ENCODE data around the gene MAPKAP1.

MAPKAP1 gene

DNA sequence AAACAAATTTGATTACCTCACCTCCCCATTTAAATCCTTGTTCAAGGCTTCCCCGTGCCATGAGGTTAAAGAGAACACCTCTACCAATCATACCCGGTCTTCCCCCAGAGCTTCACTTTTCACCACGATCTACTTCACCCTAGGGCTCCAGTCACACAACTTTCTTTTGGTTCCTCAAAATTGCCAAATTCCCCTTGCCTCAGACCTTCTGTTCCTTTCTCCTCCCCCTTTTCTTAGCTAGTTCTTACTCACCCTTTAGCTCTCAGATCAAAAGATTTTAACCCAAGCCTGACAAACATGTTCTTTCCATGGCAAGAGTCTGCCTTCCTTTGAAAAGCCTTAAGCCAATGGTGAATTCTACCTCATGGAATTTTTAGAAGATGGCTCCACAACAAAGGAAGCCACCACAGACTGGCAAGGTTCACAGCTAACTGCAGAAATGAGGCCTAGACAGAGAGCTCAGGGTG lies 56.7 kb downstream of the MAPKAP1 start:
- TF ChIP-seq ZNF274 (IDR thresholded peaks at IDR 0.05; ENCODE audit: low read depth, low read length), result no peak
- H3K4me3 ChIP-seq (ENCODE audit: low read length), result peak overlapping the region; percentile 50; the same call in 1 of the 2 replicates

DNA sequence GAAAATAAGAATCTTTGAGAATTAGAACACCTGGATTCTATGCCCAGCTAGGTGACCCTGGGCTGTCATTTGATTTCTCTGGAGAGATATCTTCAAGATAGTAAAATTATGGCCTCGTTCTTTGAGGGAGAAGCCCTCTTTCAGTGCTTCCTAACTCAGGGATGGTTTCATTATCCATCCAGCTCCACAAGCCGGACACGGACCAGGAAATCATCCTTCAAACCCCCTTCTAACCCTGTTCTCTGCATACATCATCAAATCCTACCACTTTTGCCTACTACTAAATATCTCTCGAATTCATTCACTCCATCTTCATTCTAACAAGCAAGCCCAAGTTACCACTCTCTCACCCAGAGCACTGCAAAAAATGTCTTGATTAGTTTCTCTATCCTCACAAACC lies 57.2 kb downstream of the MAPKAP1 start:
- no peak for TF ChIP-seq ZNF274 (IDR thresholded peaks at IDR 0.05; ENCODE audit: low read depth, low read length)
- peak overlapping the region; percentile 50; the same call in 1 of the 2 replicates for H3K4me3 ChIP-seq (ENCODE audit: low read length)

DNA sequence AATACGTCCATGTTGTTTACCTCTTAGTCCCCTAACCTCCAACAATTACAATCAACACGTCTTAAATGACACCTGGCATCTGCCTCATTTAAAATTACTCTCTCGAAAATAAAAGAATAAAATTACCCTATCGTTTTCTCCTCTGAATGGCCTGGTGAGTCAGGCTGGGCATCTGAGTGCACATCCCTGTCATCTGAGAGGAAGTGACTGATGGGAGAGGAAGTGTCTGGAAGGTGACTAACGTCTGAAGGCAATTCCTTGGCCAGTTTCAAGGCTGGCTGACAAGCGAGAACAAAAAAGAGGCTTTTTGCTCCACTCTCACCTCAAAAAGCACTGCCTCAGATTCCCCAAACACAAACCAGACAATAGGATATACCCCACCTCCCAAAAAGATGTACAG lies 57.7 kb downstream of the MAPKAP1 start:
- H3K4me3 ChIP-seq (ENCODE audit: low read length), result peak overlapping the region; percentile 50; the same call in 1 of the 2 replicates
- no peak for TF ChIP-seq ZNF274 (IDR thresholded peaks at IDR 0.05; ENCODE audit: low read depth, low read length)

DNA sequence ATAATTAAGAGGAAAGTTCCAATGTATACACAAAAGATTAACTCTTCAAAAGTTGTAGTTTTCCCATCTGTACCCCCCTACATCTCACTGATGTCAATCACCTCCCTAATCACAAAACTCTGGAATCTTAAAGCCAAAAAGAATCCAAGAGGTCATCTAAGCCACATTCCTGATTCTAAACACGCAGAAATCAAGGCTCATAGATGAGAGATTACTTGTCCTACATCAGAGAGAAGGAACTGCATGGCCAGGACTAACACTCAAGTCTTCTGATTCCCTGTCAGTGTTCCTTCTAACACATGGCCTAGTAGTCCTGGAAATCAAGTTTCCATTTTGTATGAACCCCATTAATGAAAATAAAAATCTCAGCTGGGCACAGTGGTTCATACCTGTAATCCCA lies 58.7 kb downstream of the MAPKAP1 start:
- TF ChIP-seq ZNF274 (IDR thresholded peaks at IDR 0.05; ENCODE audit: low read depth, low read length), result no peak
- H3K4me3 ChIP-seq (ENCODE audit: low read length), result no peak overlapping the region

DNA sequence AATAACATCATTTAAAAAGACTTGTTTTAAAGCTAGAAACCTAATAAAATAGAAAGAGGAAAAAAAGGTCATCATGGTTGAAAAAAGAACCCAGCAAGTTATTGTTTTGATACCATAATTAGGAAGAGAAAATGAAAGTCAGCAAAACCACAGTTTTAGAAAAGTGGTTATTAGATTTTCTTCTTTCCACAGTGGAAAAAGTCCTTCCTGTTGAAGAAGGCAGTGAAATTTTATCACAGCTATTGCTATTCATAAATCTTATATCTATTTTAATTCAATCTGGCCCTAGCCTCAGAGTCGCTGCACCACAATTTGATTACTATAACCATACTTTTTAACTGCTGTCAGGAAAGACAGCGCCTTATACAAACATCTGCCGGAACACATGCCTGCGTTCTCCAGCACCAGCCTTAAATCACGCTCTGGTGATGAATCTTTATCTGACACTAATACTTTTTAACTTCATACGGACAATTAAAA lies 60.3 kb downstream of the MAPKAP1 start:
- TF ChIP-seq ZNF274 (IDR thresholded peaks at IDR 0.05; ENCODE audit: low read depth, low read length), result no peak

DNA sequence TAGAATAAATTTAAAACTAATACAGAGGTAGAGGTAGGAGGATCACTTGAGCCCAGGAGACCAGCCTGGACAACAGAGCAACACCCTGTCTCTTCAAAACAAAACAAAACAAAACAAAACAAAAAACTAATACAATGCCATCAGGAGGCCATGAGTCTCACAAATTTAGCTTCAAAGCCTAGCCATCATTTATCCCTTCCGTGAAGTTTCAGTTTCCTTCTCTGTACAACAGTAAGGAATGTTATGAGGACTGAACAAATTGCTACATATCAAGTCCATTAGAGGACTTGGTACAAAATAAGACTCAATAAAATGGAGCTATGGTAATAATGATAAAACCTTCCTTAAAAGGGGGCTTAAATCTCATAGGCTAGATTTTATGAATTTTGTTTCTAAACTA lies 60.8 kb downstream of the MAPKAP1 start:
- no peak overlapping the region; the same call in 1 of the 2 replicates for H3K4me3 ChIP-seq (ENCODE audit: low read length)

More for the DNA sequence above, 60.3 kb downstream of the MAPKAP1 start:
- H3K4me3 ChIP-seq (ENCODE audit: low read length), result peak overlapping the region; percentile 40; the same call in 1 of the 2 replicates

DNA sequence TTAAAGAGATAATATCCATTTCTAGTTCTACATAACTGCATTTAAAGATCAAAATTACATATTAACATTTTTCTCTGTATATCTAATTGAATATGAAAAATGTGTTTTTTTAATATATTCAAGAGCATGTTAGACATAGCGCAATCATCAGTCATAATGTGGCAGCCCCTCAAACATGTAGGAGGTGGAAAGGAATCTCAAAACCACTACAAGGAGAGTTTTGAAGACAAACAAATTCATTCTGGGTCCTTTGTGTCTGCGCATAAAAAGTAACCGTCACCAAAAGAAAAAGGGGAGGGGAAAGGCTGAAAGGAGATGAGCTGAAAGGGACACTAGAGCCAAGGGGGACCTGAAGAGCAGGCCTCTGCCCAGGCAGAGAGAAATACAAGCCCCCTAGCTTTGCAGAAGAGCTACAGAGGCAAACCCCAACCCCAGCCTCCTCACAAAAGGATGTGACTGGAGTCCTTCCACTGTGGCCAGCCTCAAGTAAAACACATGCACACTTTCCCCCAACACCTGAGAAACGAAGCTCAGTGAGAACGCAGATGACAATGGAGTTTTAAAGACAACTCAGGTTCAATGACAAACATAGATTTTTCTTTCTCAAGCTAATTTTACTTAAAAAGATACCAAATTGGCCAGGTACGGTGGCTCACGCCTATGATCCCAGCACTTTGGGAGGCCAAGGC lies 62.0 kb downstream of the MAPKAP1 start:
- TF ChIP-seq ZNF274 (IDR thresholded peaks at IDR 0.05; ENCODE audit: low read depth, low read length), result no peak
- no peak overlapping the region for H3K4me3 ChIP-seq (ENCODE audit: low read length)

More for the DNA sequence above, 60.8 kb downstream of the MAPKAP1 start:
- no peak for TF ChIP-seq ZNF274 (IDR thresholded peaks at IDR 0.05; ENCODE audit: low read depth, low read length)

DNA sequence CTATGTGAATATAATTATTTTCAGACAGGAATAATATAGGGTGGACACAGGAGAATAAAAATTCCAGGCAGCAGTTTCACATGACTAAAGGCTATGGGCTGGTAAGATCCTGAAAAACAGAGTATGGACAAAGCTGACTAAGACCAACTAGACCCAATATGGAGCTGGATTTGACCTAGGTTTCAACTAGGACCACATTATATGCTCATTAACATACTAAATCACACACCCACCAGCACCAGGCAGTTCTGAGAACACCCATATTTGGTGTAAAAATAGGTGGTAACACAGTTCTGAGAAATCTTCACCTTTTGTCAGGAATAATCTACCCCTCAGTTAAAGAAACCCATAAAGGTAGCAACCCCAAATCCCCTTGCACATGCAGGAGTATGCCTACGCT lies 64.7 kb downstream of the MAPKAP1 start:
- TF ChIP-seq ZNF274 (IDR thresholded peaks at IDR 0.05; ENCODE audit: low read depth, low read length), result no peak
- no peak overlapping the region for H3K4me3 ChIP-seq (ENCODE audit: low read length)

DNA sequence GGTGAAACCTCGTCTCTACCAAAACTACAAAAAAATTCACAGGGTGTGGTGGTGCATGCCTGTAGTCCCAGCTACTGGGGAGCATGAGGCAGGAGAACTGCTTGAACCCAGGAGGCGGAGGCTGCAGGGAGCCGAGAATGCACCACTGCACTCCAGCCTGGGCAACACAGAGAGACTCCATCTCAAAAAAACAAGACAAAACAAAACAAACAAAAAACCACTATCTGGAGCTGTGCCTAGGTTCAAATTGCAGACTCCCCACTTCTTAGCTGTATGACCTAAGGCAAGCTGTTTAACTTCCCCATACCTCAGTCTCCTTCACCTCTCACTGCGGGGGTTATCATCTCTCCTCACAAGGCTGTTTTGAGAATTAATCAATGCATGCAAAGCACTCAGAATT lies 68.0 kb downstream of the MAPKAP1 start:
- no peak overlapping the region for H3K4me3 ChIP-seq (ENCODE audit: low read length)
- no peak for TF ChIP-seq ZNF274 (IDR thresholded peaks at IDR 0.05; ENCODE audit: low read depth, low read length)

DNA sequence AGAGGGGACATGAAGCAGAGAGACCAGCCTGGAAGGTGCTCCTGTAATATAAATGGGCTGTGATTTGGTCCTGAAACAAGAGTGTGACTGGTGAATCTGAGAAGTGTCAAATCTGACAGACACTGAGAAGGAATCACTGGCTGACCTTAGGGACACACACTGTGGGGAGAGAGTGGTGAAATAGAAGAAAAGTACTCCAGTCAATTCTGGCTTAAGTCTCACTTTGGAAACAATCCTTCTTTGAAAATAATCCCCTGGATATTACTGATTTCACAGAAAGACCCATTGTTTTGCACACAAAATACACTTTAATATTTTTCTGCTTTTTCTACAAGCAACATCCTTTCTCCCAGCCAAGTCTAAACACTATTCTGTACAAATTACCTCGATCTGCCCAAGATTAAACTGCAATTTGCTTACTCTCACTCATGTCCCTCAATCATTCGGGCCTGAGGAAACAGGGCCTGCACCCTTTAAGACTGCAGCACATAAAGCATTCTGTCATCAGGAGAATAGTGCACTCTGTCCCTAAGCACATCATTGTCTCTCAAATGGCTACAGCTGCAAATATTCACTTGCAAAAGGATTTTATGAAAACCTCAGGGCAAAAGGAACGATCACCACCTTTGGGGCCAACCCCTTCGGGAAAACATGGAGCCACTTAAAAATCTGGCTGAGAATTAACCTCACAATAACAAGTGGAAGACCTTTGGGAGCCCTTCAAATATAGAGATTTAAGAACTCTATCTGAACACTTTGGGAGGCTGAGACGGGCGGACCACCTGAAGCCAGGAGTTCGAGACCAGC lies 68.6 kb downstream of the MAPKAP1 start:
- TF ChIP-seq ZNF274 (IDR thresholded peaks at IDR 0.05; ENCODE audit: low read depth, low read length), result no peak
- H3K4me3 ChIP-seq (ENCODE audit: low read length), result no peak overlapping the region

DNA sequence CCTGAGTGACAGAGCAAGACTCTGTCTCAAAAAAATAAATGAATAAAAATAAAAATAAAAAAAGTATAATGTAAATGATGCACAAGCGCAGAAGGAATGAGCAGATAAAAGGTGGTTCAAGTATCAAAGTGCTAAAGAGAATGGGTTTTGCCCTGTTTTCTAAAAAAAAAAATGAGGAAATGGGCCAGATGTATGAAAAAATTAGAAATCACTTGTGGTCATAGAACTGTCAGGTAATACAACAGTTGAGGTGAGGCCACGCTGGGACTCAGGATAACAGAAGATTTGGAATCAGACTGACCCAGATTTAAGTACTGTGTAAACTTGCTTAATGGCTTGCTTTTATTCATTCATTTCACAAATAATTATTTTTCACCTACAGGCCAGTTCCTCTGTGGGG lies 69.8 kb downstream of the MAPKAP1 start:
- no peak for TF ChIP-seq ZNF274 (IDR thresholded peaks at IDR 0.05; ENCODE audit: low read depth, low read length)
- H3K4me3 ChIP-seq (ENCODE audit: low read length), result no peak overlapping the region

DNA sequence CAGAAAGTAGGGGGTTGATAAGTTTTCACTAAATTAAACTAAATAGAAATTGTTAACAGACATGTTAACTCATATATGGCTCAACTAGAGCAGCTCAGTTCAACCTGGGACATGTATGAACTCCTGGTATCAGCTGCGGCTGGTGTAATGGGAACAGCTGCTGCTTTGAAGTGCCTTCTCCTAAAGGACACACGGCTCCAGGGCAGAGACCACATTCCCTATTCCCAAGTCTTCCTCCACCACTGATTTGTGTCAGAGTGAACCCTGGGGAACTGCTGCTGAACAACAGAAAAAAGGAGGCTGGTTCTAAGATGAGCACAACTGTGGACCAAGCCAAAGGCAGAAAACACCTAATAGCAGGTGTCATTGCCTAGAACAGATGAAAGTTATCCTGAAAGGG lies 71.1 kb downstream of the MAPKAP1 start:
- no peak for TF ChIP-seq ZNF274 (IDR thresholded peaks at IDR 0.05; ENCODE audit: low read depth, low read length)
- H3K4me3 ChIP-seq (ENCODE audit: low read length), result peak overlapping the region; percentile 29; the same call in 1 of the 2 replicates

DNA sequence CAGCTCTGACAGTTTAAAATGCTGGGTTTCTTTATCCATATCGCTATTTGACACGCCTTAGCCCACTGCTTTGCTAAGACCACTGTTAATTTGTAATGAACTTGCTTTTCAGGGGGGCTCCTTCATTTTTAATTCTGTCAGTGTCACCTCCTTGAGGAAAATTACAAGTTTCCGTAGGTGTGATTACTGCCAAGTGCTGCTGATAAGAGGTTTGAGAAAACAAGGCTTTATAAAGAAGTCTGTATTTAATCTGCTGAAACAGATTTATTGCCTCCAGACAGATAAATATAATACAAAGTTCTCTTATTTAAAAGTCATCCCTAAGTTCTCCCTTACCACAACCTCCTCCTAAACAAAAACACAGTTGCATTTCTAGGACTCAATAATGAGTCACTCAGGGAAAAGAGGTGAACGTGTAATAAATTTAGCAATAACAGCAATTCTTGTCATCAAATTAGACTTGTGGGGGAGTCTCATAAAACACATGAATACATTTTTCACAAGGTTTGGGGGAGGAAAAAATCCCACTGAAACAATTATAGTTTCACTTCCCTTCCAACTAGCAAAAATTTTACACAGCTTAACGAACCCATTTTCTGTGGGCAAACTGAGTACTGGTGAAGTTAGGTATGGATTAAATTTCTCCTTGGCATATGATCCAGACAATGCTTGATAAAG lies 72.8 kb downstream of the MAPKAP1 start:
- 0 out of 2 replicates have a peak overlapping the region, but pooled peaks have one; percentile 24 for H3K4me3 ChIP-seq (ENCODE audit: low read length)
- no peak for TF ChIP-seq ZNF274 (IDR thresholded peaks at IDR 0.05; ENCODE audit: low read depth, low read length)

DNA sequence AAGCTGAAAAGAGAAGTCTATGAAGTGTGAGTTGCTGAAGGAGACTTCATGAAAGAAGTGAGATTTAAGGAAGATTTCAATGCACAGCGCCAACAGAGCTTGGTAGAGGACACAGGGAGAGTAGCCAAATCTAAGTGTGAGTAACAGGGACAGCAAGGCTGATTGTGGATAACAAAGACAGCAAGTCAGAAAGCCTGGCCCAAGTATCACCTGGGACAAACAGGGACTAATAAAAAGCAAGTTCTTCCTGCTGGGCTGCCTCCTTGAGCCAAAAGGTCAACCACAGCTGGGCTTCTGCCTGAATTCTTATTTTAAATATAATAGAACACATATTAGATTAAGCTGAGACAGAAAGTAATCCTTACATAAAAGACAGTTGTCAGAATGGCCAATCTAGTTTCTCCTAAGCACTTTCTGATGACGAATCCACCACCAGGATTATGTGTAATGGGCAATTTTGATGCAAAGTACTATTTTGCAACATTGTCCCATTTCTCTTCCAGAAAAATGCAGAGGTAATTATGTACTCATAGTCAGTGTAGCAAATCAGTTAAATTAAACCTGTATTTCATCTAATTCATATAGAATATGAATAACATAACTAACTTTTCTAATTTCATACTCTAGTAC lies 73.8 kb downstream of the MAPKAP1 start:
- peak overlapping the region; percentile 78 for H3K4me3 ChIP-seq (ENCODE audit: low read length)
- TF ChIP-seq ZNF274 (IDR thresholded peaks at IDR 0.05; ENCODE audit: low read depth, low read length), result no peak
